NB4 (cell line): Measurements from ENCODE around the gene ANKRD39.
A peak's percentile ranks its signal among the peaks of the same experiment; 100 is the strongest.

Experiments
- DNase-seq: peaks from one replicate; pipeline ENCODE4 v3.0.0; 2010; ENCODE audit warnings: low read depth
- H3K4me3 ChIP-seq: one replicate; pipeline ENCODE4 v1.5.1; 2011; ENCODE audit warnings: mild to moderate bottlenecking, low read depth, low read length, moderate library complexity
- CTCF ChIP-seq: IDR thresholded peaks from one replicate; pipeline ENCODE4 v1.5.1; 2012; ENCODE audit warnings: low read depth, low read length
- MYC ChIP-seq: IDR thresholded peaks from 2 replicates; pipeline ENCODE4 v1.6.1; 2011; ENCODE audit warnings: low read depth, low read length
- POLR2A ChIP-seq: IDR thresholded peaks from 2 replicates; pipeline ENCODE4 v1.6.1; 2011; ENCODE audit warnings: mild to moderate bottlenecking; ENCODE audit not compliant: insufficient read length; ENCODE audit errors: extremely low read depth
- TF ChIP-seq, protein P1 (sequence below): IDR thresholded peaks from 2 replicates; pipeline ENCODE4 v1.6.1; 2011; ENCODE audit warnings: low read depth, low read length

The ANKRD39 gene

GRCh38 chr2:96866986-96867755 is 9.4 kb upstream of the ANKRD39 start:
- peak overlapping the region; percentile 73 for H3K4me3 ChIP-seq
- no peak for TF ChIP-seq MYC
- TF ChIP-seq POLR2A = no peak
- TF ChIP-seq, protein P1, sequence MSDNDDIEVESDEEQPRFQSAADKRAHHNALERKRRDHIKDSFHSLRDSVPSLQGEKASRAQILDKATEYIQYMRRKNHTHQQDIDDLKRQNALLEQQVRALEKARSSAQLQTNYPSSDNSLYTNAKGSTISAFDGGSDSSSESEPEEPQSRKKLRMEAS = no peak
- TF ChIP-seq CTCF = no peak
- no peak for DNase-seq

DNA sequence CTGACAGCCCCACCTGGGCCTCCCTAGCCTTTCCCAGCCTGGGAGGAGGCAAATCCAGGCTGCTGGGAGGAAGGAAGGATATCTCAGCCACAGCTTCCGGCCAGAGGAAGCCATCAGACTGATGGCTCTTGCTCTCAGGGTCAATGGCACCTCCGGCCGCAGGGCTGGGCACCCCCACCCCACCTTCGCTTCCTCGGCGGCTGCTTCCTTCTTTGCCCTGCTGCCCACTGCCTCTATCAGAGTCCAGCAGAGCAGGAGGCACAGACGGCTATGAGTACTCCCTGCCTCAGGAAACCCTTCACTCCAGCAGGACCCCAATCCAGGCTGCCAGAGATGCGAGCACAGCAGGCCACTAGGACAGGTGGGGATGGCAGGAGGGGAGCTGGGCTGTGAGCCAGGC is 8.8 kb upstream of the ANKRD39 start:
- DNase-seq = no peak
- no peak overlapping the region for H3K4me3 ChIP-seq
- TF ChIP-seq MYC (no peak), CTCF (no peak), POLR2A (no peak)
- TF ChIP-seq, protein P1 = no peak

DNA sequence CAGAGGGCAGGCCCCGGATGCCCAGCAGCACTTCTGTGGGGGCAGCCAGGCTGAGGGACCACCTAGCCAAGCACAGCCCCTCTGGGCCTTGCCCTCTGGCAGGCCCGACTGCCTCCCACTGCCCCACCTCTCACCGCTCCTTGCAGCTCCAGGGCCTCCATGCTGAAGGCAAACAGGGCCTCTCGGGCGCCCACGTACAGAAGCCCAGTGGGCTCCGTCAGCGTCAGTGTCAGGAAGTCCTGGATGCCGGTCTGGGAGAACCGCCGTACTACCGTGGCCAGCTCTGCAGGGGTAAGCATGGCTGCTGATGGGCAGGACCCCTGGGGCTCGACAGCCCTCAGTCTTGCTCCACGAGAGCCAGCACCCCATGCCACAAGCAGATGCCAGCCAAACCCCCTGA is 8.3 kb upstream of the ANKRD39 start:
- DNase-seq = no peak
- no peak overlapping the region for H3K4me3 ChIP-seq
- TF ChIP-seq MYC (no peak), POLR2A (no peak), CTCF (no peak)
- TF ChIP-seq, protein P1 = no peak

DNA sequence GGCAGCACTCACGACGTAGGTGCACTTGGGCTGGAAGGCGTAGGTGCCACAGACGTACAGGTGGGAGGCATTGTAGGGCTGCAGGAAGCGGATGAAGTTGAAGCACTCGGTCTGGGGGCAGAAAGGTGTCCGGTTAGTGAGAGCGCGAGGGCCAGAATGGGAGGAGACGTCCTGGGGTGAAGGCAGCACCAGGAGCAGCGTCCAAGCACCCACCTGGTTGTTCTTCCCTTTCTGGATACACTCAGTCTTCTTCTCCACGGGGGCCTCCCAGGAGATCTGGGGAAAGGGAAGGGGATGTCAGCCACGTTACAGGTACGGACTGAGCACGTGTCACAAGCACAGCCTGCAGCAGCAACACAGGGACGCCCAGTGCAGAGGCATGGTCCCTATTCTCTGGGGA is 7.8 kb upstream of the ANKRD39 start:
- DNase-seq = no peak
- no peak overlapping the region for H3K4me3 ChIP-seq
- TF ChIP-seq, protein P1 = no peak
- TF ChIP-seq MYC (no peak), POLR2A (no peak), CTCF (no peak)

DNA sequence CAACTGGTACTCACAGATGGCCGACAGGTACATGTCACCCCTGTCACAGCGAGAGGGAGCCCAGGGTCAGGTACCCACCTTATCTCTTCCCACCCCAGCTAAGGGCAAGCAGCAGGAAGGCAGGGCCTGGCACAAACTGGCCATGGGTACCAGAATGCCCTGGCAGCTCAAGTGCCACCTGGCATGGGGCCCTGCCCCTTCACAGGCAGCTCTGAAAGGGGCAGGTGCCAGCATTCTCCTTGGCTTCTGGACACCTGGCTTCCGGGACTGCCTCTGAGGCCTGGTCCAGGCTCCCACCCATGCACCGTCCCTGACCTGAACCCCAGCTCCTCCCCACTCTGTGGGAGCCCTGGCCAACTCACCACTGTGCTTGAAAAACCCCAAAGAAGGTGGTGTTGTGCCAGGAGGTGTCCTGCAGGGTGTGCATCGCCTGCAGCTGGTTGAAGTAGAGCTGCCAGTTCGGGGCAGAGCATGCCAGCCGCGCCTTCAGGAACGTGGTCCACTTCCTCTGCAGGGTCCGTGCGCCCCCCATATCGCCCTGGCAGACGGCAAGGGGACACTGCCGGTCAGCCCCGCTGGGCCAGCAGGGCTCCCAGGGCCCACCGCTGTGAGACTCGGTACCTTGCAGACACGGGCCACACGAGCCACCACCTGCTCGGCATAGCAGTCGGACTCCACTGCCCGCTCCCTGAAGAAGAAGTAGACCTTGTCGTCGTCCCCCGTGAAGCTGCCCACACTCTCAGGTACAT is 6.7 kb upstream of the ANKRD39 start:
- TF ChIP-seq, protein P1 = no peak
- TF ChIP-seq POLR2A (no peak), MYC (no peak), CTCF (no peak)
- no peak overlapping the region for H3K4me3 ChIP-seq
- DNase-seq = no peak
